Thoracic aorta (tissue), 2 donors: Measurements from ENCODE around the gene NOL4. TPM values are rescaled to one million over a fixed set of nuclear protein-coding genes. Genes with fewer than 3 reads are reported as not detected.

Source experiments
- ATAC-seq: fragments of 150-250 bp; one replicate; pipeline ENCODE4 v1.8.0; 2017; ENCODE audit warnings: low read depth; ENCODE audit not compliant: insufficient number of reproducible peaks, low FRiP score
- DNase-seq: peaks from one replicate; pipeline ENCODE4 v3.0.0-alpha.2; 2020; ENCODE audit warnings: low spot score
- H3K27ac ChIP-seq, 2 donors: fragments of 200-600 bp; sonication (generic); 1 replicate in 1 of 2; 2 replicates in 1 of 2; pipeline ENCODE4 v1.5.1; 2016; ENCODE audit warnings: mild to moderate bottlenecking in 2 of 2, moderate library complexity in 2 of 2
- H3K27me3 ChIP-seq: fragments of 200-600 bp; sonication (generic); replicated peaks from 2 replicates; pipeline ENCODE4 v1.6.0; 2016; ENCODE audit warnings: mild to moderate bottlenecking; ENCODE audit not compliant: insufficient read depth
- H3K36me3 ChIP-seq: fragments of 200-600 bp; sonication (generic); one replicate; pipeline ENCODE4 v1.5.1; 2016
- H3K4me1 ChIP-seq, 2 donors: fragments of 200-600 bp; sonication (generic); 1 replicate in 1 of 2; 2 replicates in 1 of 2; pipeline versions ENCODE4 v1.5.1 to v1.6.0; 2016; ENCODE audit warnings: low read depth in 2 of 2, mild to moderate bottlenecking in 1 of 2; ENCODE audit not compliant: control insufficient read depth in 1 of 2
- H3K4me3 ChIP-seq: fragments of 200-600 bp; sonication (generic); 2 replicates; pipeline ENCODE4 v1.5.1; 2016; ENCODE audit warnings: mild to moderate bottlenecking
- H3K9me3 ChIP-seq: fragments of 200-600 bp; sonication (generic); 2 replicates; pipeline ENCODE4 v1.5.1; 2016
- total RNA-seq, 2 donors: library from RNA; depleted of rRNA; stranded (reverse); fragments of >200 nt; gene quantifications; one replicate each; pipeline versions ENCODE4 v1.1.0 to v1.2.3, GENCODE V29; 2016
- TF ChIP-seq, protein P1 (sequence below): fragments of 200-600 bp; sonication (generic); IDR thresholded peaks from one replicate; pipeline ENCODE4 v1.5.1; 2019; ENCODE audit warnings: antibody characterized with exemption

NOL4 gene
- total RNA-seq, 2 donors from 2014 or later, result not detected

DNA sequence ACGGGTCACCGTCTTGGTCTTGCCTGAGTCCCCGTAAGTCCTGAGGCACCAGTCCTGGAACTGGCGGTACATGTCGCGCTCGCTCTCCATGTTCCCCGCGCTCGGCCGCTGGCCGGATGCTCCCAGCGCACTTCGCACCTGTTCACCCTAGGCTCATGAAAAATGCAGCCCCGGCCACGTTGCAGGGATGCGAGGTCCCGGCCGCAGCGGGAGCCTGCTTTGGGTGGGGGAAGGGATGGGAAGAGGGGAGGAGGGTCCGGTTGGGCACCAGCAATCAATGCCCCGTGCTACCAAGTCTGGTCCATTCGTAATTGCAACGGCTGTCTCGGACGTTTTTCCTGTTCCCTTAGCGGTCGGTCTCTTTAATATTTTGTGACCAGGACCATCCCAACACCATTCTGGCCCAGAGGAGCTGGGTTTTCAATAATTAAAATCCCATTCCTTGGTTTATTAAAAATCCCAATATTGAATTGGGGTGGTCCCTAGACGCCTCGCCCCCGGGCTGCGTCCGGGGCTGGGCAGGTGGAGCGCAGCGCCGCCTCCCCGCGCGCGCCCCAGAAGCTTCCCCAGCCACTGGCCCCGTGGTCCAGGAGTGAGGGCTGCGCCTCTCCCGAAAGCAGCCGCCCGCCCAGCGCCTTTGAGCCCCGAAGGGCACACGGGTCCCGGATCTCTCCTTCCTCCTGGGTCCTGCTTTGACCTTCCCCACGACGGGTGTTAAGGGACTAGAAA is 1.4 kb downstream of the NOL4 start:
- H3K9me3 ChIP-seq, result no peaks in the 10 kb centered on the region
- peak; percentile 16 for ATAC-seq
- peak overlapping the region; percentile 77 for H3K4me3 ChIP-seq
- DNase-seq, result no peak
- no peaks in the 10 kb centered on the region for H3K27me3 ChIP-seq
- TF ChIP-seq, protein P1, sequence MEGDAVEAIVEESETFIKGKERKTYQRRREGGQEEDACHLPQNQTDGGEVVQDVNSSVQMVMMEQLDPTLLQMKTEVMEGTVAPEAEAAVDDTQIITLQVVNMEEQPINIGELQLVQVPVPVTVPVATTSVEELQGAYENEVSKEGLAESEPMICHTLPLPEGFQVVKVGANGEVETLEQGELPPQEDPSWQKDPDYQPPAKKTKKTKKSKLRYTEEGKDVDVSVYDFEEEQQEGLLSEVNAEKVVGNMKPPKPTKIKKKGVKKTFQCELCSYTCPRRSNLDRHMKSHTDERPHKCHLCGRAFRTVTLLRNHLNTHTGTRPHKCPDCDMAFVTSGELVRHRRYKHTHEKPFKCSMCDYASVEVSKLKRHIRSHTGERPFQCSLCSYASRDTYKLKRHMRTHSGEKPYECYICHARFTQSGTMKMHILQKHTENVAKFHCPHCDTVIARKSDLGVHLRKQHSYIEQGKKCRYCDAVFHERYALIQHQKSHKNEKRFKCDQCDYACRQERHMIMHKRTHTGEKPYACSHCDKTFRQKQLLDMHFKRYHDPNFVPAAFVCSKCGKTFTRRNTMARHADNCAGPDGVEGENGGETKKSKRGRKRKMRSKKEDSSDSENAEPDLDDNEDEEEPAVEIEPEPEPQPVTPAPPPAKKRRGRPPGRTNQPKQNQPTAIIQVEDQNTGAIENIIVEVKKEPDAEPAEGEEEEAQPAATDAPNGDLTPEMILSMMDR, result no peak
- no peaks in the 10 kb centered on the region for H3K36me3 ChIP-seq
- no peak overlapping the region for H3K27ac ChIP-seq
- H3K4me1 ChIP-seq, result peaks cover 0 to 24% of the 10 kb centered on the region in 2 donors

DNA sequence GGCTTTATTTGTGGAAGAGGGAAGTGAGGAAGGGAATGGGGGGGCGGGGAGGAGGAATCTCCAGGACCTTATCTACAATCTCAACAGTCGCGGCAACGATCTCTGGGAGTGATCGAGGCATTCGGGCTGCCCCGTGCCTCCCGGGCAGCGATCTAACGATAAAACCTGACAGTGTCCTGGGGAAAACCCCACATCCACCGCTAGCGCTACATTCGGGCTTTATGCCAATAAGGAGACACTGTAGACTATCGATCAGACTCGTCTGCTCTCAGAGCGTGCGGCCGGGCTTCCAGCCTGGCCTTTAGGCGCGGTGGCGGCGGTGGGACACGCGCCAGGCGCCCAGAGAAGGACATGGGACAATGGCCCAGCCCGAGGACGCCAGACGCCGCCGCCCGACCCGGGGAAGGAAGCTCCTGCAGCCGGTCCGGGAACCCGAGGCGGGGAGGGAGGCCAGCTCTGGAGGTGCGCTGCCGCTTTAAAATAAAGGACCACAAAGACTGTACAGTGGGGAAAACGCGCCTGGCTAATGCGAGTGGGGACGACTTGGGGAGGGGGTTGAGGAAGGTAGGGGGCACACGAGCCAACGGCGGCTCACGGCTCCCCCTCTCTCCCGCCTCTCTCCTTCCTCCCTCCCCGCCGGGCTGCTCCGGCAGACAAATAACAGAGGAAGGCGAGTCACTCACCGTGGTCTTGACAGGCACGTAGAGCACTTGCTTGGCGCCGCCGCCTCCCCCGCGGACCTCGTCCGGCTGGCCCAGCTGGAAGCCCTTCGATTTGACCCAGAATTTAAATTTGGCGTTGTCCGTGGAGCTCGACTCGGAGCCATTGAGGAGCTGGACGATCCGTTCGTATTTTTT is 2.2 kb downstream of the NOL4 start:
- H3K27me3 ChIP-seq, result no peaks in the 10 kb centered on the region
- ATAC-seq, result no peak

DNA sequence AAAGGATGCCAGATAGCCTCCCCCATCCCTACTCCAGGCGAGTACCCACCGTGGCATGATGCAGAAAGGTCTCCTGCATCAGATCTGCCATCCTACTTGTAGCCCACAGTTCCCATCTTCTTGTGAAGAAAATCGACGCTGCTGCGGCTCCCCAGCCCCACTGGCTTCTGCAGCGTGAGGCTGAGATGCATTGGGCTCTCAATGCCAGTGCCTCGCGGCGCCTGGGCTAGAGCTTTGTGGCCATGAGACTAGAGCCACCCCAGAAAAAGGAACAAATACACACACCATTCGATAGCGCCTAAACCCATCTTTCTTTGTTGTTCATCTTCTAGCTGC is 2.8 kb downstream of the NOL4 start:
- DNase-seq (no peak), ATAC-seq (no peak)
- Histone ChIP-seq H3K27ac (no peak overlapping the region), H3K4me3 (peak overlapping the region; percentile 77), H3K4me1 (peaks cover 0 to 24% of the 10 kb centered on the region in 2 donors), H3K27me3 (no peaks in the 10 kb centered on the region), H3K36me3 (no peaks in the 10 kb centered on the region), H3K9me3 (no peaks in the 10 kb centered on the region)
- TF ChIP-seq, protein P1, result no peak

More for the DNA sequence above, 2.2 kb downstream of the NOL4 start:
- no peak for DNase-seq
- TF ChIP-seq, protein P1, result no peak
- H3K36me3 ChIP-seq, result no peaks in the 10 kb centered on the region
- no peaks in the 10 kb centered on the region for H3K9me3 ChIP-seq
- peak overlapping the region; percentile 77 for H3K4me3 ChIP-seq
- H3K4me1 ChIP-seq, result peaks cover 0 to 24% of the 10 kb centered on the region in 2 donors
- H3K27ac ChIP-seq, result no peak overlapping the region

DNA sequence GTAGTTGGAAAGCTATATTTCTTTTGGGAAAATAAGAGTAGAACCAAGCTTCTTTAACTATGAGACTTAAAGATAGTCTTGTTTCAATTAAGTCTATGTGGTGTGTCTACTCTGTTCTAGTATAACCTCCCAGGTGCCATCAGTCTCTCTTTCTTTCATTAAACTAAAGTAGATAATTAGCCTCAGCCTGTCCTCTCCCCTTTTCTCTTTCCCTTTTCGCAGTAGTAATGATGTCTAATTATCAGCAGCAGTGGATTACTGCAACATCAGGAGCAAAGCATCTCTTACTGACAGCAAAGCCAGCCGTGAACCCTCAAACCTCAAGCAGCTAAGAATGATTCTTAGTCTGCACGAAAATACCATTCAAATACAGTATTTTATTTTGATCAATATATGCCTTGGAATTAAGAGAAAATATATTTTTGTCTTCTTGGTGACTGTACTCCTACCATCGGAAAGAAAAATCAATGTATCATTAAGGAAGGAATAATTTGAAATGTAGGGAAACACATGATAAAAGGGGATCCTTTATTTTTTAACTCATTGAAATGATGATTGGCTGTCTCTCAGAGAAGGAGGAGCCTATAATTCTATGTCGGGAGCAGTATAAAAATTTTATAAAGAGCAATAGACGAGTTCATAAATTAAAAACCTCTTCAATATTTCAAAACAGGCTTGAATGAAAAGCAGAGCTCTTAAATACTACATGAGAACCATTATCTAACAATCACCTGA is 4.5 kb downstream of the NOL4 start:
- ATAC-seq (no peak), DNase-seq (no peak)
- no peak overlapping the region for H3K4me3 ChIP-seq
- TF ChIP-seq, protein P1, result no peak
- no peaks in the 10 kb centered on the region for H3K27me3 ChIP-seq
- peaks cover 0 to 24% of the 10 kb centered on the region in 2 donors for H3K4me1 ChIP-seq
- no peak overlapping the region for H3K27ac ChIP-seq
- H3K36me3 ChIP-seq, result no peaks in the 10 kb centered on the region
- H3K9me3 ChIP-seq, result no peaks in the 10 kb centered on the region

DNA sequence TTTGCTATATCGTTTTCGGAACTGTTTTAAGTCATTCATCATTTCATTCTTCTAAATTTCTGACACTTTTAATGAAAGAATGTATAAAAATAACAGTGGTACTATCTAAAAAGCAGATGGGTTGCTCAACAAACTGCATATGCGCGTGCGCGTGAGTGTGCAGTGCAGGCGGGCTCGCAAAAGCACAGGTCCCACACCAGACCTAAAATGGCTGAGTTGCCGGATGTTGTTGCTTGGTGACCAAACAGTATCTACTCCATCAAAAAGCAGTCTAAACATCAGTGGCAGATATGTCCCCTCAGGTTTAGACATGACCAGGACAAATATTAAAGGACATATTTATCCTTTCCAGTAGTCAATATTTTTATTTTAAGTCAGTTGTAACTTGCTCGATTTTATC is 5.1 kb downstream of the NOL4 start:
- Histone ChIP-seq H3K4me1 (peaks cover 0 to 24% of the 10 kb centered on the region in 2 donors), H3K36me3 (no peaks in the 10 kb centered on the region), H3K9me3 (no peaks in the 10 kb centered on the region), H3K4me3 (no peak overlapping the region), H3K27ac (no peak overlapping the region), H3K27me3 (no peaks in the 10 kb centered on the region)
- DNase-seq (no peak), ATAC-seq (no peak)
- TF ChIP-seq, protein P1, result no peak
